WTC11 (cell line): Measurements from ENCODE around the gene FAM50A. TPM values are rescaled to one million over a fixed set of nuclear protein-coding genes. Genes with fewer than 3 reads are reported as not detected.

Experiments
- ATAC-seq: fragments of 200-7000 bp; cut with Tn5 transposase; 2 replicates; pipeline ENCODE4 v1.10.0; 2021; ENCODE audit warnings: mild to moderate bottlenecking, moderate library complexity
- CTCF ChIA-PET: fragments of 300-600 bp; sonication (Branson Sonifier 250); formaldehyde crosslinking; loops from one replicate; lab custom pipeline; 2021; ENCODE audit warnings: antibody characterized with exemption; lab: Charles Lee
- POLR2A ChIA-PET: fragments of 350-600 bp; sonication (Branson Sonifier 250); formaldehyde crosslinking; loops from one replicate; lab custom pipeline; 2021; ENCODE audit warnings: antibody characterized with exemption; lab: Charles Lee
- DNase-seq: peaks from one replicate; pipeline ENCODE4 v3.0.0; 2021; ENCODE audit warnings: low spot score
- H3K27ac Mint-ChIP-seq: 2 replicates; pipeline ENCODE4 v1.8.0; 2021; ENCODE audit warnings: mixed read lengths
- H3K27me3 Mint-ChIP-seq: 2 replicates; pipeline ENCODE4 v1.8.0; 2021; ENCODE audit warnings: low read depth, mild to moderate bottlenecking, moderate library complexity, mixed read lengths
- H3K36me3 Mint-ChIP-seq: 2 replicates; pipeline ENCODE4 v1.8.0; 2021; ENCODE audit warnings: mixed read lengths
- H3K4me1 Mint-ChIP-seq: 2 replicates; pipeline ENCODE4 v1.8.0; 2022; ENCODE audit warnings: mixed read lengths
- H3K4me3 Mint-ChIP-seq: 2 replicates; pipeline ENCODE4 v1.8.0; 2021; ENCODE audit warnings: mild to moderate bottlenecking, moderate library complexity, mixed read lengths
- H3K9me3 Mint-ChIP-seq: 2 replicates; pipeline ENCODE4 v1.8.0; 2021; ENCODE audit warnings: mixed read lengths
- CBFB ChIP-seq: sonication (generic); formaldehyde crosslinking; IDR thresholded peaks from 2 replicates; pipeline ENCODE4 v1.8.1; 2022; ENCODE audit warnings: mild to moderate bottlenecking, low read depth, missing genetic modification reagents
- E2F4 ChIP-seq: sonication (generic); formaldehyde crosslinking; IDR thresholded peaks from 2 replicates; pipeline ENCODE4 v1.8.1; 2022; ENCODE audit warnings: low read depth, mild to moderate bottlenecking, moderate library complexity, missing genetic modification reagents, borderline replicate concordance
- EMX1 ChIP-seq: fragments of 250-450 bp; sonication (Bioruptor Pico); IDR thresholded peaks from 2 replicates; pipeline ENCODE4 v1.8.0; 2021; ENCODE audit warnings: mild to moderate bottlenecking
- ESRRA ChIP-seq: sonication (generic); formaldehyde crosslinking; IDR thresholded peaks from 2 replicates; pipeline ENCODE4 v1.8.1; 2022; ENCODE audit warnings: mild to moderate bottlenecking, missing genetic modification reagents, borderline replicate concordance
- ETV6 ChIP-seq: sonication (generic); formaldehyde crosslinking; IDR thresholded peaks from 2 replicates; pipeline ENCODE4 v1.8.1; 2022; ENCODE audit warnings: mild to moderate bottlenecking, missing genetic modification reagents
- FOXP1 ChIP-seq: sonication (generic); formaldehyde crosslinking; IDR thresholded peaks from 2 replicates; pipeline ENCODE4 v1.8.0; 2022; ENCODE audit warnings: missing genetic modification reagents, mild to moderate bottlenecking, moderate library complexity, borderline replicate concordance
- GRHL2 ChIP-seq: fragments of 250-450 bp; sonication (Bioruptor Pico); IDR thresholded peaks from 2 replicates; pipeline ENCODE4 v1.8.0; 2022; ENCODE audit warnings: mild to moderate bottlenecking, moderate library complexity; ENCODE audit not compliant: insufficient replicate concordance, severe bottlenecking
- IRF2 ChIP-seq: sonication (generic); formaldehyde crosslinking; IDR thresholded peaks from 2 replicates; pipeline ENCODE4 v1.8.0; 2022; ENCODE audit warnings: low read depth, missing genetic modification reagents, borderline replicate concordance
- JAZF1 ChIP-seq: fragments of 250-450 bp; sonication (Bioruptor Pico); IDR thresholded peaks from 2 replicates; pipeline ENCODE4 v1.9.0; 2021; ENCODE audit warnings: moderate library complexity, mild to moderate bottlenecking, inconsistent platforms
- MAX ChIP-seq: sonication (generic); formaldehyde crosslinking; IDR thresholded peaks from 2 replicates; pipeline ENCODE4 v1.8.0; 2022; ENCODE audit warnings: mild to moderate bottlenecking, missing genetic modification reagents
- NFATC4 ChIP-seq: fragments of 250-450 bp; sonication (Bioruptor Pico); IDR thresholded peaks from 2 replicates; pipeline ENCODE4 v1.9.0; 2021; ENCODE audit warnings: mild to moderate bottlenecking
- NFE2L1 ChIP-seq: sonication (generic); formaldehyde crosslinking; IDR thresholded peaks from 2 replicates; pipeline ENCODE4 v1.8.1; 2023; ENCODE audit warnings: missing genetic modification reagents
- NFYB ChIP-seq: sonication (generic); formaldehyde crosslinking; conservative IDR thresholded peaks from 2 replicates; pipeline ENCODE4 v1.8.0; 2022; ENCODE audit warnings: low read depth, missing genetic modification reagents
- NR3C1 ChIP-seq: sonication (generic); formaldehyde crosslinking; conservative IDR thresholded peaks from 2 replicates; pipeline ENCODE4 v1.8.1; 2023; ENCODE audit warnings: low read depth, mild to moderate bottlenecking, missing genetic modification reagents
- PRRX2 ChIP-seq: fragments of 250-450 bp; sonication (Bioruptor Pico); IDR thresholded peaks from 2 replicates; pipeline ENCODE4 v1.8.0; 2021; ENCODE audit warnings: mild to moderate bottlenecking
- SP1 ChIP-seq: sonication (generic); formaldehyde crosslinking; conservative IDR thresholded peaks from 2 replicates; pipeline ENCODE4 v1.8.1; 2022; ENCODE audit warnings: missing genetic modification reagents
- TCF7 ChIP-seq: sonication (generic); formaldehyde crosslinking; IDR thresholded peaks from 2 replicates; pipeline ENCODE4 v1.8.0; 2022; ENCODE audit warnings: mild to moderate bottlenecking, low read depth, missing genetic modification reagents, moderate library complexity
- ZNF138 ChIP-seq: sonication (generic); formaldehyde crosslinking; conservative IDR thresholded peaks from 2 replicates; pipeline ENCODE4 v1.8.1; 2022; ENCODE audit warnings: mild to moderate bottlenecking, moderate library complexity, missing genetic modification reagents
- ZNF232 ChIP-seq: sonication (generic); formaldehyde crosslinking; IDR thresholded peaks from 2 replicates; pipeline ENCODE4 v1.8.0; 2022; ENCODE audit warnings: mild to moderate bottlenecking, missing genetic modification reagents
- ZNF317 ChIP-seq: sonication (generic); formaldehyde crosslinking; IDR thresholded peaks from 2 replicates; pipeline ENCODE4 v1.8.1; 2023; ENCODE audit warnings: low read depth, mild to moderate bottlenecking, moderate library complexity, missing genetic modification reagents, borderline replicate concordance
- ZNF425 ChIP-seq: fragments of 250-450 bp; sonication (Bioruptor Pico); conservative IDR thresholded peaks from 2 replicates; pipeline ENCODE4 v1.9.0; 2021; ENCODE audit warnings: mild to moderate bottlenecking
- total RNA-seq: library from RNA; stranded (reverse); gene quantifications from 3 replicates; pipeline ENCODE4 v1.2.3, GENCODE V29; 2021

The FAM50A gene
- total RNA-seq, 1 experiment from 2014 or later, result 50.2 TPM

GRCh38 chrX:154448484-154448883, 4.5 kb downstream of the FAM50A start (continued):
- TF ChIP-seq ZNF425 (CRISPR knock-in tag) (no peak), NFE2L1 (CRISPR knock-in tag) (no peak), E2F4 (CRISPR knock-in tag) (no peak), EMX1 (CRISPR knock-in tag) (no peak), SP1 (CRISPR knock-in tag) (no peak), ETV6 (CRISPR knock-in tag) (no peak)

- ATAC-seq, result no peak
- no peaks in the 10 kb centered on the region for H3K9me3 Mint-ChIP-seq
- H3K27me3 Mint-ChIP-seq, result peaks cover 3% of the 10 kb centered on the region; the same call in 1 of the 2 replicates
- ChIA-PET CTCF (interaction anchor here (0.6 kb wide), 1 partner anchor 41 kb away, joined by 3 read pairs; no protein-coding TSS in a partner anchor), POLR2A (no interaction called here)
- H3K27ac Mint-ChIP-seq, result no peak overlapping the region
- no peak overlapping the region for H3K4me3 Mint-ChIP-seq
- no peaks in the 10 kb centered on the region for H3K4me1 Mint-ChIP-seq
- no peak for DNase-seq
- no peak for TF ChIP-seq TCF7 (CRISPR knock-in tag)
- no peak for TF ChIP-seq ZNF232 (CRISPR knock-in tag)
- TF ChIP-seq MAX (CRISPR knock-in tag), result no peak
- no peak for TF ChIP-seq CBFB (CRISPR knock-in tag)
- no peak for TF ChIP-seq ESRRA (CRISPR knock-in tag)
- TF ChIP-seq PRRX2 (CRISPR knock-in tag), result no peak
- TF ChIP-seq JAZF1 (CRISPR knock-in tag), result no peak
- no peak for TF ChIP-seq NR3C1 (CRISPR knock-in tag)
- TF ChIP-seq GRHL2 (CRISPR knock-in tag), result no peak
- no peak for TF ChIP-seq NFYB
- no peak for TF ChIP-seq SP1 (CRISPR knock-in tag)
- peaks cover 6% of the 10 kb centered on the region for H3K36me3 Mint-ChIP-seq
Measured at GRCh38 chrX:154449618-154450017, 5.7 kb downstream of the FAM50A start.

GRCh38 chrX:154450312-154450711, 6.4 kb downstream of the FAM50A start:
- TF ChIP-seq ZNF317 (CRISPR knock-in tag) (no peak), ZNF232 (CRISPR knock-in tag) (no peak), ZNF138 (CRISPR knock-in tag) (no peak)
- DNase-seq, result no peak

GRCh38 chrX:154452823-154453222, 8.9 kb downstream of the FAM50A start:
- H3K4me3 Mint-ChIP-seq, result no peak overlapping the region
- H3K4me1 Mint-ChIP-seq, result no peaks in the 10 kb centered on the region
- TF ChIP-seq FOXP1 (no peak), NR3C1 (CRISPR knock-in tag) (no peak), IRF2 (CRISPR knock-in tag) (no peak), NFATC4 (CRISPR knock-in tag) (no peak)
- H3K27ac Mint-ChIP-seq, result no peak overlapping the region
- CTCF ChIA-PET, result interaction anchor here (1.0 kb wide), 1 partner anchor 28 kb away, joined by 5 read pairs; no protein-coding TSS in a partner anchor
- peaks cover 15% of the 10 kb centered on the region for H3K27me3 Mint-ChIP-seq
- POLR2A ChIA-PET, result no interaction called here
- H3K36me3 Mint-ChIP-seq, result peaks cover 6% of the 10 kb centered on the region
- ATAC-seq (no peak), DNase-seq (no peak)
- no peaks in the 10 kb centered on the region for H3K9me3 Mint-ChIP-seq

More at GRCh38 chrX:154450312-154450711, 6.4 kb downstream of the FAM50A start:
- H3K27ac Mint-ChIP-seq, result no peak overlapping the region
- ATAC-seq, result no peak
- POLR2A ChIA-PET, result no interaction called here
- no peaks in the 10 kb centered on the region for H3K9me3 Mint-ChIP-seq
- CTCF ChIA-PET, result no interaction called here
- no peak overlapping the region for H3K4me3 Mint-ChIP-seq
- H3K27me3 Mint-ChIP-seq, result peaks cover 6% of the 10 kb centered on the region; the same call in 1 of the 2 replicates
- H3K4me1 Mint-ChIP-seq, result no peaks in the 10 kb centered on the region
- H3K36me3 Mint-ChIP-seq, result peaks cover 6% of the 10 kb centered on the region
